Measurements from ENCODE around the gene FAM83E.

The FAM83E gene

DNA sequence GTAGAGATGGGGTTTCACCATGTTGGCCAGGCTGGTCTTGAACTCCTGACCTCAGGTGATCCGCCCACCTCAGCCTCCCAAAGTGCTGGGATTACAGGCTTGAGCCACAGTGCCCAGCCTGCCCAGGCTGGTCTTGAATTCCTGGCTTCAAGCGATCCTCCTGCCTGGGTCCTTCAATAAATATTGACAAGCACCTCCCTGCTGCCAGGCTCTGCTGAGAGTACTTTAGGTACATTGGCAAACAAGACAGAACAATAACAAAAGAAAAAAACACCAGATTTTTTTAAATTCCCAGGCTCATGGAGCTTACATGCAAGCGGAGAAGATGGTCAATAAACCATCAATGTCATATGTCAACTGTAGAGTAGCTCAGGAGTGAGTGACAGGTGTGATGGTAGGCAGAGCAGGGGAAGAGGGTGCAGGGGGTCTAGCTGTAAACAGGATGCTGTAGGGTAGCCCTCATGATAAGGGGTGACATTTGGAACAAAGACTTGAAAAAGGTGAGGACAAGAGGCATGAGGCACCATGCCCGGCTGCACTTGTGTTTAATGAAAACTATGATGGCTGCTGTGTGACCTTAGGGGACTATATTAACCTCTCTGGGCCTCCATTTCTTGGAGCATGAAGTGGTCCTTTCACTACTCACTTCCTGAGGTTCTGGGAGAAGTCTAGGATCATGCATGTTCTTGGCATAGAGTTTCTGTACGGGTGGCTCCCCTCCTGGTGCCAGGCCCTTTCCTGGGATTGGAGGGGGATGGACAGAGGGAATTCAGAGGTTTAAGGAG, 43.3 kb downstream of the FAM83E start:
- DNase-seq = no peak

DNA sequence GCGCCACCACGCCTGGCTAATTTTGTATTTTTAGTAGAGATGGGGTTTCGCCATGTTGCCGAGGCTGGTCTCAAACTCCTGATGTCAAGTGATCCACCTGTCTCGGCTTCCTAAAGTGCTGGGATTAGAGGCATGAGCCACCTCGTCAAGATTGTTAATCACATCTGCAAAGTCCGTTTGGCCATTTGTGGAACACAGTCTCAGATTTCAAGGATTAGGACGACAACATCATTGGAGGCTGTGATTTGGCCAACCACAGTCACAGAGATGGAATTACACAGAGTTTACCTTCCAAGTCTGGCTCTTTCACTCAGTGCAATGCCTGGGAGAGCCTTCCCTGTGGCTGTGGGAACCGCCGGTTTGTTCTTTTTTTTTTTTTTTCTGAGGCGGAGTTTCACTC, 45.1 kb downstream of the FAM83E start:
- no peak for DNase-seq

- DNase-seq = no peak
Measured at GRCh38 chr19:48568345-48568886, 46.5 kb downstream of the FAM83E start.

DNA sequence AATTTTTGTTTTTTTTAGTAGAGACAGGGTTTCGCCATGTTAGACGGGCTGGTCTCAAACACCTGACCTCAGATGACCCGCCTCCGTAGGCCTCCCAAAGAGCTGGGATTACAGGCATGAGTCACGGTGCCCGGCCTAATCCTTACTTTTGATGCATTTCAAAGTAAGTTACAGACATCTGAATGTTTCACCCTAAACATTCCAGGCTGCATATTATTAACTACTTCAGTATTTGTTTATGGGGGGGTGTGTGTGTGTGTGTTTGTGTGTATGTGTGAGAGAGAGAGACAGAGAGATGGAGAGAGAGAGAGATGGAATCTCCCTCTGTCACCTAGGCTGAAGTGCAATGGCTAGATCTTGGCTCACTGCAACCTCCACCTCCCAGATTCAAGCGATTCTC, 49.8 kb downstream of the FAM83E start:
- no peak for DNase-seq
